MV-4-11 (cell line): Measurements from ENCODE around the gene MYO1G.

Experiments used
- DNase-seq: peaks from one replicate; lab custom pipeline; 2025; lab: John Stamatoyannopoulos, UW

MYO1G gene

DNA sequence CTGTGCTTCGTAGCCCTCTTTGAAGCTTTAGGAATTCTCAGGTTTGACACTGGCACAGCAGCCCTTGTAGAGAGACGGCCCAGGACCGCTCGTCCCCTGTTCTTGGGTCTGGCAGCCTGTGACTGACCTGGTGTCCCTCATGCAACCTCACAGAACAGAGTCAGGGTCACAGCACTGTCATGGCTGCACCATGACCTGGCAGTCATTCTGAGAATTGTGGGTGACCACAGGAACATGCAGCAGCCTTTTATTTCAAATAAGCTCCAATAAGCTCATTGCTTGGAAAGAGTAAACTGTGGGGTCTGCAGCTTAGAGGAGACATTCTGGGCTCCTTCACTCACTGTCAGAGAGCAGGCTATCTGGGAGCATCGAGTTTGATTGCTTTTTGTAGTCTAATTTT lies 42.5 kb downstream of the MYO1G start:
- DNase-seq: no peak

DNA sequence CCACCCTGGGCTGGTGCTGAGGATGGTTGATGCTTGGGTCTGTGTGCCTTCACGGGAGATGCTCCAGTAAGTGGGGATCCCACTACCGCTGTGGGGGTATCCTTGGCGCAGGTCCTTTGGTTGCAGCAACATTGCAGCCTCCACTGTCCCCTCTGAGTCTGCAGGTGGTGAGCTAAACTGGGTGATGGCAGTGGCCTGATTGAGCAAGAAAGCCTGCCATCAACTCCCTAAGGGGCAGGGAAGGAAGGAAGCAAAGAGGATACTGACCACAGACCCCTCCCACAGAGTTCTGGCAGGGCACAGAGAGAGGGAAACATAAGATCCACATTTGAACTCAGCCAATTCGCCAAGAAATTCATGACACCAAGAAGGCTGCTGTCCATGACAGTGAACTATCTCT lies 43.2 kb downstream of the MYO1G start:
- DNase-seq: peak; percentile 73

DNA sequence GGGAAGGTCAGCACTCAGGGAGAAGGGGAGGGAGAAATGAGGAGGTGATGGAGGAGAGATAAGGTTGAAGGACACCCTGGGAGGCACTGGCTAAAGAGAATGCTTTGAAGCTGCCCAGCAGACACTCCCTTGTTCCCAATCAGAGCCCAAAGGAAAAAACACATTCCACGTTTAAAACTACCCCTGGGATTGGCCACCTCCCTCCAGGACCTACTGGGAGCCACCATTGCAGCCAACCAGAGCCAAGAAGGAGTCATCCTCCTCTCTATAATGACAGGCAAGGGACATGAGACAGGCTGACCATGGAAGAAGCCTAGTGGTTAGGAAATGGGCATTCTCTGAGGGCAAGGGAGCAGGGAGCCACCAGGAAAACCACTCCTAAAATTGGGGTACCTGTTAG lies 43.8 kb downstream of the MYO1G start:
- no peak for DNase-seq

DNA sequence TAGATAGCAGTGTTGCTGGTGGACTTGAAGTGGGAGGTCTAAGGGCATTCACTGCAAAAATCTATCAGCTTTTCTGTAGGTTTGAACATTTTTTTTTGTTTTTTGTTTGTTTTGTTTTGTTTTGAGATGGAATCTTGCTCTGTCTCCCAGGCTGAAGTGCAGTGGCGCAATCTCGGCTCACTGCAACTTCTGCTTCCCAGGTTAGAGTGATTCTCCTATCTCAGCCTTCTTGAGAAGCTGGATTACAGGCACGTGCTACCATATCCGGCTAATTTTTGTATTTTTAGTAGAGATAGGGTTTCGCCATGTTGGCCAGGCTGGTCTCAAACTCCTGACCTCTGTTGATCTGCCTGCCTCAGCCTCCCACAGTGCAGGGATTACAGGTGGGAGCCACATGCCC lies 44.3 kb downstream of the MYO1G start:
- DNase-seq: peak; percentile 4

DNA sequence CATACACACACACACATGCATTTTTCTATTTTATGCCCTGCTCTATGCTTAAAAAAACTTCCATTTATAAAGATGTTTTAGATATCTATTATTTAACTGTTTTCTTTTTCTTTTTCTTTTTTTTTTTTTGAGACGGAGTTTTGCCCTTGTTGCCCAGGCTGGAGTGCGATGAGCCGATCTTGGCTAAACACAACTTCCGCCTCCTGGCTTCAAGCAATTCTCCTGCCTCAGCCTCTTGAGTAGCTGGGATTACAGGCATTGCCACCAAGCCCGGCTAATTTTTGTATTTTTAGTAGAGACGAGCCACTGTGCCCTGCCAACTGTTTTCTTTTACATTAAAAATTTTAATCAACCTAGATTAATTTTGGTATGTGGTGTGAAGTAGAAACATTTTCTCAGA lies 47.9 kb downstream of the MYO1G start:
- no peak for DNase-seq

DNA sequence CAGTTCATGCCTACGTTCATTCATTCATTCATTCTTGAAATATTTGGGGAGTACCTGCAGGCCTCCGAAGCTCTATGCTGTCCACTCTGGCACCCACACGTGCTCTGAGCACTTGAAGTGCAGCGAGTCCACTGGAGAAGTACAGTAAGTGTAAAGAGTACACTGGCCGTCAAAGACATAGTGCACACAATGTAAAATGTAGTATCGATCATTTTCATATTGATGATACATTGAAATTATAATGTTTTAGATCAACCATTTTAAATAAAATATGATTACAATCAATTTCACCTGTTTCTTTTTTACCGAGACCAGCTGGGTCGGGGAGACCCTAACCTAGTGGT lies 56.5 kb downstream of the MYO1G start:
- DNase-seq: no peak

DNA sequence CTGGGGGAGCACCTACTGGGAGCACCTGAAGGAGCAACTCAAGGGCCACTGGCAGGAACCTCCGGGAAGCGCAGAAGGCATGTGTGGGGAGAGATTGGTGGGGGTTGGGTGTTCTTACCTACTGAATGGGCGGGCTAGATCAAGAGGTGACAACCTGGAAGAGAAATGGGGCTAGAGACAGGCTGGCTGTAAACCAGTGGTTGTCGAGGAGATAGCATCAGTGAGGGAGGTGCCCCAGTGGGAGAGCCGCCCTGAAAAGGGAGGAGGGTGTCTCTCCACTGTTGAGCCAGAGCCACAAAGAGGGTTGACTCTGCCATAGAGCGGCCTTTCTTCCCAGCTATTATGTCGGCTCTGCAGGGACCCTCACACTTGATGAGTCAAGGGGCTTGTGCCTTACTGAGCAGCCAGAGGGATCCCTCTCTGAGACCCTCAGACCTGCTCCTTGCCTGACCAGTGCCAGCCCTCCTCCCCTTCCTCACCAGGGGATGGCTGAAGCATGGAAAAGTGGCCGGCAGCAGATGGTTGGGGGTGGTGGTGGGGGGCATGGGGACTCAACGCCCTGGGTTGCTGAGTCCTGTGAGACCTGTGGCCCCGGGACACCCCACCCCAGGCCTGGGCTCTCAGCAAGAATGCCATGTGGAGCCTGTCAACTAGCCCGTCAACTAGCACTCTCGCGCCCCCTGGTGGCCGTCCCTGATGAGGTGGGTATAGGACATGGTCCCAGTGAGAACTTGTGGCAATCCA lies 57.0 kb downstream of the MYO1G start:
- peak; percentile 68 for DNase-seq

DNA sequence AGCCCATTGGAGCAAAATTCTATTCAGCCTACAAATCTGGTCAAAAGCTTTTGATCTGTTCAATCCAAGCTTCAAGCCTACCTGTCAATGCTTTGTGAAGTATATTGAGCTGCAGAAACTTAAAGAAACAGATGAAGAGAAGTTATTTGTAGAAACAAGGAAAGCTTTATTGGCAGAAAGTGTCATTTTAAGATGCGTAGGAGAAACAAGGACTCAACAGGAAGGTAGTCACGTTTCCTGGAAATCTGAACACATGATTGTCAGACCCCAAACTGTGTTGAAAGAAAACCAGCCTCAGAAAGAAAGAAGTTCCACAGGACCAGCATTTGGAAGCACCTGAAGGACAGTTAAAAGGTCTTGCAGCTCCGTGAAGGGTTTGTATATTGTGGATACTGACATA lies 58.7 kb downstream of the MYO1G start:
- no peak for DNase-seq

DNA sequence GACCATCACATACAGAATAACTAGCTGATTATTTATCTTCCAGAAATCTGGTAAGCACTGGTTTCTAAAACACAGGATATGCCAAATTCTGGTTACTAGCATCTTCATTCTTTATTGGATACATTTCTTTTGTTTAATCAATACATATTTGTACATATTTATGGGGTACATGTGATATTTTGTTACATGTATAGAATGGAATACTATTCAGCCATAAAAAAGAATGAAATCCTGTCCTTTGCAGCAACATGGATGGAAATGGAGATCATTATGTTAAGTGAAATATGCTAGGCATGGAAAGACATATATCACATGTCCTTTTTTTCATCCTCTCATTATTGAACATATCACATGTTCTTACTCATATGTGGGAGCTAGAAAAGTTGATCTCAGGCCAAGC lies 60.8 kb downstream of the MYO1G start:
- DNase-seq: no peak

DNA sequence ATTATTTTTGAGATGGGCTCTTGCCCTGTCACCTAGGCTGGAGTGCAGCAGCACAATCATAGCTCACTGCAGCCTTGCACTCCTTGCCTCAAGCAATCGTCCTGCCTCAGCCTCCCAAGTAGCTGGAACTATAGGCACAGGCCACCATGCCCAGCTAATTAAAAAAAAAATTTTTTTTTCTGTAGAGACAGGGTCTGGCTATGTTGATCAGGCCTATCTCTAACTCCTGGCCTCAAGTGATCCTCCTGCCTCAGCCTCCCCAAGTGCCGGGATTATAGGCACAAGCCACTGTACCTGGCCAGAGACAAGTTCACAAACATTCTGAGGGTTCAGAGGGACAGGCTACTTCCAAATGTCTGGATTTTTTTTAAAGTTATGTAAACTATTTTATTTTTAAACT lies 61.4 kb downstream of the MYO1G start:
- DNase-seq: no peak

DNA sequence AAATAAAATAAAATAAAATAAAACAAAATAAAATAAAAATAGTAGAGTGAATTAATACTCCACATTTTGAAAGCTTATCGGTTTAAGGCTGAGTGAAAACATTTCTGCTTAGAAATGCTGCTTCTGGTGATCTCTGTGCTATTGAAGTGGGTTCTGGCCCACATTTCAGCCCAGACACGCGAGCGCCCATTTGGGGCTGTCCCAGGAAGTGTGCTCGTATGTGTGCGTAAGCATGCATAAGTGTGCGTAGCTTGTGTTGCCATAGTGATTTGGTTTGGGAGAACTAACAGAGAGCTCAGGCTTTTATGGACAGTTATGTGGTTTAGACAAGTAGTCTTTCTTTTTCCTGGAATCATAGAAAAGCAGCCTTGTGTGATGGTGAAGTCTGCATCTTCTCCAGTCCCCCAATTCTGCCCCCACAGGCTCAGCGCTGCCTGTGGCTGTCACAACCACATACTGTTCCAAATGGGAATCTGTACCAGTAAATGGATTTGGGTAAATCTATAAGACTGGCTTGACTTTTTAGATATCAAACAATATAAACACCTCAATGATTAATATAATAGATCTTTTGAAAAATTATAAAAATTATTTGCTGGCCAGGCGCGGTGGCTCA lies 63.7 kb downstream of the MYO1G start:
- peak; percentile 65 for DNase-seq

DNA sequence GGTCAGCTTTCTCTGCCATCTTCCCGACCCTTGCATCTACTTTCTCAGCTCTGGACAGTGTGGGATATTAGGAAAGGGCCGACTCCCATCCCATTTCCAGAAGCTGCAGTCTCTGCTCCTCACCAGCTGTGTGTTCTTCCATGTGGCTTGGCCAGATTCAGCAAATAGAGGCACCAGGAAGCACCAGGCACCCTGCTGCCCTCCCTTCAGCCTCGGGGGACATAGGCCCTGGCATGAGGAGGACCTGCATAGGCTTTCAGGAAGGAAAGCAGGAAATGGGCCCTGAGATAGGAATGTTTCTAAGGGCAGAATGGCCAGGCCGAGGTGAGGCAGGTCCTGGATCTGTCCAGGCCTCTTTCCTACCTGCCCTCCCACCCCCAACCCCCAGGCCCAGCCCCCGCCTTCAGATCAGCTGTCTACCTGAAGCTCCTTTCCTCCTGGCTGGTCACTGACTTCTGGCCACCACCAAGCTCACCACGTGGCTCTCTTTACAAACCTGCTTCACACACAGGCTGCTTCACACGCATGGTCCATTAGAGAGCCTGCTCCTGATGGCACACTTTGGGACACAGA lies 66.0 kb downstream of the MYO1G start:
- no peak for DNase-seq
